K562 (cell line): Measurements from ENCODE around the gene B2M. TPM values are rescaled to one million over a fixed set of nuclear protein-coding genes. Genes with fewer than 3 reads are reported as not detected.

ENCODE experiments used
- BRF2 ChIP-seq: IDR thresholded peaks from 3 replicates; pipeline ENCODE4 v1.6.1; 2011; ENCODE audit warnings: borderline replicate concordance, mild to moderate bottlenecking; ENCODE audit not compliant: insufficient read length, insufficient read depth
- CBX1 ChIP-seq: sonication (generic); IDR thresholded peaks from 2 replicates; pipeline ENCODE4 v1.6.1; 2016; ENCODE audit warnings: antibody characterized with exemption, low read depth, mild to moderate bottlenecking
- DNMT1 ChIP-seq: fragments of 450-650 bp; IDR thresholded peaks from 2 replicates; pipeline ENCODE4 v1.6.1; 2016; ENCODE audit warnings: antibody characterized with exemption, mild to moderate bottlenecking
- HBP1 ChIP-seq: fragments of 450-650 bp; formaldehyde crosslinking; IDR thresholded peaks from 2 replicates; pipeline ENCODE4 v1.4.0; 2022; ENCODE audit warnings: missing genetic modification characterization
- KDM2B ChIP-seq: fragments of 250-450 bp; sonication (Bioruptor Pico); IDR thresholded peaks from 2 replicates; pipeline ENCODE4 v1.8.0; 2021; ENCODE audit warnings: mild to moderate bottlenecking, moderate library complexity
- MAFG ChIP-seq: fragments of 450-650 bp; conservative IDR thresholded peaks from 2 replicates; pipeline ENCODE4 v1.6.1; 2016; ENCODE audit warnings: missing genetic modification characterization, missing compliant biosample characterization
- MED1 ChIP-seq: sonication (generic); formaldehyde crosslinking; IDR thresholded peaks from 2 replicates; pipeline ENCODE4 v1.8.1; 2023; ENCODE audit warnings: missing genetic modification reagents, borderline replicate concordance
- MTF1 ChIP-seq: fragments of 250-450 bp; sonication (Bioruptor Pico); IDR thresholded peaks from 2 replicates; pipeline ENCODE4 v1.9.0; 2021; ENCODE audit warnings: moderate library complexity, mild to moderate bottlenecking, inconsistent platforms, borderline replicate concordance
- NFIX ChIP-seq: fragments of 250-450 bp; sonication (Bioruptor Pico); IDR thresholded peaks from 2 replicates; pipeline ENCODE4 v1.4.0; 2020; ENCODE audit warnings: low read depth, mild to moderate bottlenecking, moderate library complexity
- POU5F1 ChIP-seq: fragments of 150-350 bp; IDR thresholded peaks from 2 replicates; pipeline ENCODE4 v1.6.1; 2014; ENCODE audit warnings: borderline replicate concordance, low read length, low read depth, mild to moderate bottlenecking; ENCODE audit not compliant: partially characterized antibody
- PREB ChIP-seq: sonication (generic); formaldehyde crosslinking; IDR thresholded peaks from 2 replicates; pipeline ENCODE4 v1.8.1; 2023; ENCODE audit warnings: mild to moderate bottlenecking, missing genetic modification reagents
- RBM14 ChIP-seq: fragments of 200-400 bp; formaldehyde crosslinking; IDR thresholded peaks from 2 replicates; pipeline ENCODE4 v1.6.1; 2018; ENCODE audit warnings: low read depth, mild to moderate bottlenecking, low read length, moderate library complexity, borderline replicate concordance; ENCODE audit not compliant: insufficient read depth
- SMC3 ChIP-seq: conservative IDR thresholded peaks from 2 replicates; pipeline ENCODE4 v1.6.1; 2011; ENCODE audit warnings: low read depth, low read length, improper control_type of control experiment; ENCODE audit not compliant: insufficient read depth
- SP2 ChIP-seq: IDR thresholded peaks from 2 replicates; pipeline ENCODE4 v1.6.1; 2011; ENCODE audit warnings: mild to moderate bottlenecking, low read depth, low read length, moderate library complexity; ENCODE audit not compliant: poor library complexity, severe bottlenecking; ENCODE audit errors: extremely low read depth
- TEAD1 ChIP-seq, 2 experiments: fragments of 450-650 bp in 1 of 2; sonication (generic) in 1 of 2; formaldehyde crosslinking; IDR thresholded peaks; 2 replicates each; pipeline versions ENCODE4 v1.4.0 to v1.8.0; 2020 to 2022; ENCODE audit warnings: mild to moderate bottlenecking in 2 of 2, missing genetic modification reagents in 1 of 2
- ZBTB26 ChIP-seq: fragments of 450-650 bp; formaldehyde crosslinking; IDR thresholded peaks from 2 replicates; pipeline ENCODE4 v1.4.0; 2022; ENCODE audit warnings: missing genetic modification characterization
- ZNF146 ChIP-seq: IDR thresholded peaks from one replicate; pipeline ENCODE4 v1.6.1; 2018; ENCODE audit warnings: missing compliant biosample characterization; ENCODE audit not compliant: unreplicated experiment
- ZNF354B ChIP-seq: fragments of 250-450 bp; sonication (Bioruptor Pico); IDR thresholded peaks from 2 replicates; pipeline ENCODE4 v1.4.0; 2020
- ZNF507 ChIP-seq: conservative IDR thresholded peaks from 2 replicates; pipeline ENCODE4 v1.6.1; 2017; ENCODE audit warnings: missing genetic modification characterization, missing compliant biosample characterization
- ZNF512 ChIP-seq: IDR thresholded peaks from 2 replicates; pipeline ENCODE4 v1.6.1; 2016; ENCODE audit warnings: missing genetic modification characterization, missing compliant biosample characterization
- ZNF57 ChIP-seq: fragments of 450-650 bp; formaldehyde crosslinking; IDR thresholded peaks from 2 replicates; pipeline ENCODE4 v1.4.0; 2020; ENCODE audit warnings: mild to moderate bottlenecking, moderate library complexity
- ZNF644 ChIP-seq: fragments of 200-800 bp; sonication (Bioruptor generic); IDR thresholded peaks from 2 replicates; pipeline ENCODE4 v1.6.1; 2016; ENCODE audit warnings: low read depth, missing genetic modification characterization, missing compliant biosample characterization
- polyA plus RNA-seq, 8 experiments: library from polyadenylated mRNA; depleted of rRNA in 4 of 8; stranded (reverse) in 5 of 8; unstranded in 3 of 8; fragments of >200 nt; fragmentation: Nextera tagmentation in 2 of 8; fragmentation: Illumina TruSeq in 1 of 8; extraction: Ambion mirVana in 2 of 8; extraction: Trizol in 1 of 8; gene quantifications; 2 replicates each; pipeline versions ENCODE4 v1.2.1 to v1.2.3, GENCODE V29; 2011 to 2014; ENCODE audit warnings: inconsistent platforms in 1 of 8, missing spikeins in 1 of 8
- total RNA-seq, 7 experiments: library from RNA; depleted of rRNA in 6 of 7; stranded (reverse); fragments of >200 nt in 6 of 7; fragmentation: Illumina TruSeq in 2 of 7; extraction: Trizol in 2 of 7; gene quantifications; 2 replicates each; pipeline versions ENCODE4 v1.2.1 to v1.2.3, GENCODE V29; 2011 to 2021; ENCODE audit warnings: low replicate concordance in 1 of 7

The B2M gene
- total and polyA plus RNA-seq, 9 of the 15 experiments (the other 6 are each of a cell fraction or from before 2014, with no cell fraction given): 460 to 3,138 (median 1,032) TPM

- TF ChIP-seq POU5F1 (no peak), ZNF507 (tag) (no peak), SP2 (no peak), DNMT1 (no peak), ZNF146 (CRISPR knock-in tag) (no peak), KDM2B (no peak), SMC3 (no peak), HBP1 (no peak), MTF1 (no peak), PREB (CRISPR knock-in tag) (no peak), CBX1 (no peak), MAFG (tag) (no peak), NFIX (no peak), RBM14 (no peak), MED1 (CRISPR knock-in tag) (no peak), BRF2 (no peak), ZNF512 (peak; percentile 98), ZNF354B (no peak), ZNF57 (CRISPR knock-in tag) (no peak), ZNF644 (tag) (no peak), TEAD1 (CRISPR knock-in tag; IDR thresholded peaks at IDR 0.05) (no peak), ZBTB26 (CRISPR knock-in tag) (no peak)
Measured at GRCh38 chr15:44735482-44736180, 24.3 kb downstream of the B2M start (continued).
